AG20443 (cell line): ENCODE data around the gene SNAPC4.
"Not testable (repeated sequence)": the region's sequence is repeated elsewhere in the genome, so short reads cannot be mapped to it uniquely, and the experiment has no call there.

Experiments
- DNase-seq: peaks from one replicate; pipeline ENCODE4 v3.0.0; 2012; ENCODE audit warnings: low spot score, mixed read lengths

The SNAPC4 gene

DNA sequence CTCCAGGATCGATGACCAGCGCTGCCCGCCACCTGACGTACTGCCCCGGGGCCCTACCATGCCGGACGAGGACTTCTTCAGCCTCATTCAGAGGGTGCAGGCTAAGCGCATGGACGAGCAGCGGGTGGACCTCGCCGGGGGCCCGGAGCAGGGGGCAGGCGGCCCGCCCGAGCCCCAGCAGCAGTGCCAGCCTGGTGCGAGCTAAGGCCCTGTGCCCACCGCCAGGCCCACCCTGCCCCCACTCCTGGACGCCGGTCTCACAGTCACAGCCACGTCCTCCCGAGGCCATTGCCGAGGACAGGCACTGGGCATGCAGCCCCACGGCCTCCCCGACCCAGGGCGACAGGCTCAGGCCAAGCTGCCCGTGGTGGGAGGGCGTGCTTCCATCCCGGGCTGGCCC is 42.0 kb downstream of the SNAPC4 start:
- no peak for DNase-seq

GRCh38 chr9:136357202-136357725 is 42.7 kb downstream of the SNAPC4 start:
- no peak for DNase-seq

GRCh38 chr9:136355616-136356557 is 44.1 kb downstream of the SNAPC4 start:
- DNase-seq: no peak

- DNase-seq: peak; percentile 64
Measured at GRCh38 chr9:136354592-136355085, 45.3 kb downstream of the SNAPC4 start.

GRCh38 chr9:136353757-136354488 is 46.0 kb downstream of the SNAPC4 start:
- no peak for DNase-seq

DNA sequence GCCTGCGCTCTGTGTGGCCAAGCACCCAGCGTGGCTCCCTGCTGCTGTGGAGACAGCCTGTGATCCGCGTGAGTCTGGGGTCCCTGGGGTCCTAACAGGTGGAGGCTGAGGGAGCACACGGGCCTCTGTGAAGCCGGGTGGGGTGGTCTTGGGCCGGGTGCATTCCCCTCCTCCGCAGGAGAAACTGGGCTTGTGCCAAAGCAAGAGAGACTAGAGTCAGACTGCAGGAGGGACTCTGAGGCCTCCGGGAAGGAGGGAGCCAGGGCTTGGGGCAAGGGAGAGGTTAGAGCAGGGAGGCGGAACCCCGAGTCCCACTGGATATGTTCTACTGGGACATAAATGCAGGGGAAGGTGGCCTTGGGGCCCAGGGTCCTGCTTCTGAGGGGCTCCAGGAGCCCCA is 46.9 kb downstream of the SNAPC4 start:
- DNase-seq: no peak

DNA sequence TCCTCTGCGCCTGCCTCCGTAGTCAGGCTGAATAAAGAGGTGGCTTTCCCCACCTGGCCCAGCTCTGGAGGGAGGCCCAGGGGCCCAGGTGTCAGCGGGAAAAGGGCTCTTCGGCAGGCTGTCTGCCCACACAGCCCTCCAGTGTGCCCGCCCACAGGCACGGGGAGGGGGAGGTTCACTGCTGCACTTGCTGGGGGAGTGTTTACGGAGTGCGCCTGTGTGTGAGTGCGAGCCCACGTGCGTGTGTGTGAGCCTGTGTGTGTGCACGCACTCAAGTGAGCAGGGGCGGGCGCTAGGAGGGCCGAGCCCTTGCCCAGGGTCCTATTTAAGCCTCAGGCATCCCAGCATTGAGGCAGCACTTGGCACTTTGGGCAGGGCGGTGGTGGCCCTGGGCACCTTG is 47.3 kb downstream of the SNAPC4 start:
- DNase-seq: no peak

- not testable (repeated sequence) for DNase-seq
Measured at GRCh38 chr9:136351868-136352267, 48.1 kb downstream of the SNAPC4 start.

GRCh38 chr9:136351252-136351800 is 48.6 kb downstream of the SNAPC4 start:
- no peak for DNase-seq
